HEK293T (cell line): ENCODE measurements around the gene TRH.
"Not testable (repeated sequence)": the region's sequence is repeated elsewhere in the genome, so short reads cannot be mapped to it uniquely, and the experiment has no call there.

Source experiments
- CTCF ChIA-PET: fragments of 350-600 bp; formaldehyde crosslinking; extraction: SDS; loops from one replicate; lab custom pipeline; 2021; ENCODE audit warnings: antibody characterized with exemption, inconsistent platforms; lab: Yijun Ruan, JAX
- POLR2A ChIA-PET: fragments of 350-600 bp; formaldehyde crosslinking; extraction: SDS; loops from one replicate; lab custom pipeline; 2020; ENCODE audit warnings: antibody characterized with exemption, inconsistent platforms; lab: Yijun Ruan, JAX
- DNase-seq: peaks from one replicate; pipeline ENCODE4 v3.0.0; 2012; ENCODE audit warnings: mixed read lengths; ENCODE audit errors: extremely low spot score
- ARNT ChIP-seq: fragments of 450-650 bp; IDR thresholded peaks from 2 replicates; pipeline ENCODE4 v1.6.1; 2017; ENCODE audit warnings: mild to moderate bottlenecking
- BHLHE40 ChIP-seq: fragments of 450-650 bp; IDR thresholded peaks from 2 replicates; pipeline ENCODE4 v1.6.1; 2016; ENCODE audit warnings: mild to moderate bottlenecking, moderate library complexity, borderline replicate concordance
- CTBP1 ChIP-seq: fragments of 450-650 bp; IDR thresholded peaks from 2 replicates; pipeline ENCODE4 v1.6.1; 2016; ENCODE audit warnings: borderline replicate concordance
- ELF4 ChIP-seq: fragments of 450-650 bp; IDR thresholded peaks from 2 replicates; pipeline ENCODE4 v1.6.1; 2017; ENCODE audit warnings: antibody characterized with exemption
- FOXA1 ChIP-seq: fragments of 450-650 bp; IDR thresholded peaks from 2 replicates; pipeline ENCODE4 v1.6.1; 2016; ENCODE audit warnings: mild to moderate bottlenecking
- FOXK2 ChIP-seq: fragments of 450-650 bp; IDR thresholded peaks from 2 replicates; pipeline ENCODE4 v1.6.1; 2016; ENCODE audit warnings: mild to moderate bottlenecking
- FOXM1 ChIP-seq: fragments of 450-650 bp; IDR thresholded peaks from 2 replicates; pipeline ENCODE4 v1.6.1; 2017; ENCODE audit warnings: mild to moderate bottlenecking, borderline replicate concordance
- HDGF ChIP-seq: fragments of 450-650 bp; IDR thresholded peaks from 2 replicates; pipeline ENCODE4 v1.6.1; 2017; ENCODE audit warnings: antibody characterized with exemption, borderline replicate concordance
- L3MBTL2 ChIP-seq: fragments of 450-650 bp; conservative IDR thresholded peaks from 2 replicates; pipeline ENCODE4 v1.6.1; 2016; ENCODE audit warnings: mild to moderate bottlenecking
- LEF1 ChIP-seq: fragments of 450-650 bp; IDR thresholded peaks from 2 replicates; pipeline ENCODE4 v1.6.1; 2017; ENCODE audit warnings: mild to moderate bottlenecking, borderline replicate concordance
- NFRKB ChIP-seq: fragments of 450-650 bp; IDR thresholded peaks from 2 replicates; pipeline ENCODE4 v1.6.1; 2016; ENCODE audit warnings: mild to moderate bottlenecking, moderate library complexity
- SP1 ChIP-seq: fragments of 450-650 bp; IDR thresholded peaks from 2 replicates; pipeline ENCODE4 v1.6.1; 2017
- SUZ12 ChIP-seq: fragments of 450-650 bp; IDR thresholded peaks from 2 replicates; pipeline ENCODE4 v1.6.1; 2016; ENCODE audit warnings: mild to moderate bottlenecking
- TARDBP ChIP-seq: fragments of 450-650 bp; IDR thresholded peaks from 2 replicates; pipeline ENCODE4 v1.6.1; 2016
- ZNF384 ChIP-seq: fragments of 450-650 bp; IDR thresholded peaks from 2 replicates; pipeline ENCODE4 v1.6.1; 2016
- TF ChIP-seq, protein P1 (sequence below): fragments of 450-650 bp; IDR thresholded peaks from 2 replicates; pipeline ENCODE4 v1.6.1; 2016

The TRH gene

DNA sequence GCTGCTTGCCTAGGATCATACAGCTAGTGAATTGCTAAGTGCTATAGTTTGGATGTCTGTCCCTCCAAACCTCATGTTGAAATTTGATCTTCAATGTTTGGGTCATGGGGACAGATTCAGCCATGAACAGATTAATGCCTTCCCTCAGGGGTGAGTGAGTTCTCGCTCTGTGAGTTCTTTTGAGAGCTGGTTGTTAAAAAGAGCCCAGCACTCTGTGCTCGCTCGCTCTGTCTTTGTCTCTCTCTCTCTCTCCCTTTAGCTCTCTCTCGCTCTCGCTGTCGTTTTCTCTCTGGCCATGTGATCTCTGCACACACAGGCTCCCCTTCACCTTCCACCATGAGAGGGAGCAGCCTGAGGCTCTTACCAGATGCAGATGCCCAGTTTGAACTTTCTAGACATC, 14.9 kb downstream of the TRH start:
- POLR2A ChIA-PET = no interaction called here
- CTCF ChIA-PET = interaction anchor here (0.7 kb wide), 1 partner anchor 95 kb away, joined by 3 read pairs; no protein-coding TSS in a partner anchor
- no peak for DNase-seq
- TF ChIP-seq NFRKB (no peak), SP1 (no peak), TARDBP (no peak)

DNA sequence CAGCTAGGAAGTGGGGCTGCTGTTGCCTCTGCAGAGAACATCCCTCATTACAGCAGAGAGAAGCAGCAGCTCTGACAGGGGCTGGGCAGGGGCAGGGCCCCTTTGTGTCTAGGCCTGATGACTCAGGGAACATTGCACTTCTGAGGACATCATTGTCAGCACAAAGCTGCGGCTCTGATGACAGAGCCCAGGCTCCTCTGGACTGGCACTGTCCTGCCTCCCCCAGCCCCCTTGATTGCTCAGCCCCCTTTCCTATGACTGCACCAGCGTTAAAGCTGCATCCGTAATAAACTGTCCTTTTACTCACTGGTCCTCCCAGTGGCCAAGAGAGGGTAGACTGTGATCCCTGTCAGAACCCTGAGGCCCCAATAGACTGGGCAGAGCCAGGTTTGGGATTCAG, 18.3 kb downstream of the TRH start:
- POLR2A ChIA-PET = no interaction called here

DNA sequence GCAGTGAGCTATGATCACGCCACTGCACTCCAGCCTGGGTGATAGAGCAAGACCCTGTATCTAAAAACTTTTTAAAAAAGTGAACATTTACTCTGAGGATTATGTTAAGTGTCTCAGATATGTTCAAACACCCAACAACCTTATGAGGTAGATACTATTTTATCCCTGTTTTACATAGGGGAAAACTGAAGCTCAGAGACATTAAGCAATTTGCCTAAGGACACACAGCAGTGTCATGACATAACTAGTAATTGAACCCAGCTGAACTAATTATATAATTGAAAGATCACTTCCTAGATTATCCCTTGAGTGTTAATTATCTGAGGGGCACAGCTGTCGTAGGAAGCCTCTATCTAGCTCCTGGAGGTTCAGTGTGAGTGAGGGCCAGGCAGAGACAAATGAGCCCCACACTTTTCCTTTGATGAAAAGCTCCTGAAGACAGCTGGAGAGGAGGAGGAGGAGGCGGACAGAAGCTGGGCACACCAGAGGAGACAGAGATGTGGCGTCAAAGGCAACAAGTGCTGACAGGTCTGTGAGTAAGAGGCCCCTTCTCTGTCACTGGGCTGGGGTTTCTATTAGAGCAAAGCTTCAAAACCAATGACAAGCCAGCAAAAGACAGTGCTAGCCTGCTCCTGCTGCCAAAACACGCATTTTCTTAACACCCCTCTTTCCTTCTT, 20.5 kb downstream of the TRH start:
- DNase-seq = no peak
- TF ChIP-seq TARDBP = no peak
- no peak for TF ChIP-seq CTBP1
- no peak for TF ChIP-seq FOXA1
- TF ChIP-seq FOXK2 = no peak
- no peak for TF ChIP-seq SP1
- no peak for TF ChIP-seq L3MBTL2
- TF ChIP-seq ZNF384 = no peak
- POLR2A ChIA-PET = no interaction called here
- CTCF ChIA-PET = interaction anchor here (1.4 kb wide), 1 partner anchor 53 kb away, joined by 4 read pairs; no protein-coding TSS in a partner anchor

More for the DNA sequence above, 18.3 kb downstream of the TRH start:
- TF ChIP-seq, protein P1, sequence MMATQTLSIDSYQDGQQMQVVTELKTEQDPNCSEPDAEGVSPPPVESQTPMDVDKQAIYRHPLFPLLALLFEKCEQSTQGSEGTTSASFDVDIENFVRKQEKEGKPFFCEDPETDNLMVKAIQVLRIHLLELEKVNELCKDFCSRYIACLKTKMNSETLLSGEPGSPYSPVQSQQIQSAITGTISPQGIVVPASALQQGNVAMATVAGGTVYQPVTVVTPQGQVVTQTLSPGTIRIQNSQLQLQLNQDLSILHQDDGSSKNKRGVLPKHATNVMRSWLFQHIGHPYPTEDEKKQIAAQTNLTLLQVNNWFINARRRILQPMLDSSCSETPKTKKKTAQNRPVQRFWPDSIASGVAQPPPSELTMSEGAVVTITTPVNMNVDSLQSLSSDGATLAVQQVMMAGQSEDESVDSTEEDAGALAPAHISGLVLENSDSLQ = no peak
- TF ChIP-seq ELF4 (no peak), FOXM1 (no peak), HDGF (no peak), ARNT (no peak), BHLHE40 (no peak), LEF1 (no peak), ZNF384 (no peak), SP1 (no peak), SUZ12 (no peak), FOXK2 (no peak), TARDBP (no peak), FOXA1 (no peak), L3MBTL2 (no peak), NFRKB (no peak), CTBP1 (no peak)
- DNase-seq = peak; percentile 53
- CTCF ChIA-PET = interaction anchor here (0.6 to 1.3 kb wide), 3 partner anchors 35 to 51 kb away, joined by 3 to 5 read pairs (median 4); no protein-coding TSS in a partner anchor

DNA sequence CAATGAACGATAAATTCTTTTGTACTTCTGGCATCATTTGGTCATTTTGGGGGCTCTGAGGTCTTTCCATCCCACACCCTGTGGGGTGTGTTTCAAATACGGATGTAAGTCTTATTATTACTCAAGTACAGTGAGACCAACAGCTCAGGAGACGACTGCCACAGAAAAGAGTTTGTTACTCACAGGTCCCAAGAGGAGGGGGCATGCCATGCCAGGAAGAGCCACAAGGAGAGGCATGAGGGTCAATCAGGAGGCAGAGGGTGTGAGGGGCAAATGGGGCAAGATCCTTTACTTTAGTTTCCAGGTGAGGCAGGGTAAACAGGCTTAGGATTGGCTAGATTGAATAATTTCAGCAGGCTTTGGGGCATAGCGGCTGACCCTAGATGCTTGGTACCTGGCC, 21.6 kb downstream of the TRH start:
- DNase-seq = no peak
- TF ChIP-seq L3MBTL2 = no peak
- TF ChIP-seq NFRKB = no peak
- CTCF ChIA-PET = interaction anchor here (1.4 kb wide), 1 partner anchor 54 kb away, joined by 4 read pairs; no protein-coding TSS in a partner anchor
- POLR2A ChIA-PET = no interaction called here

DNA sequence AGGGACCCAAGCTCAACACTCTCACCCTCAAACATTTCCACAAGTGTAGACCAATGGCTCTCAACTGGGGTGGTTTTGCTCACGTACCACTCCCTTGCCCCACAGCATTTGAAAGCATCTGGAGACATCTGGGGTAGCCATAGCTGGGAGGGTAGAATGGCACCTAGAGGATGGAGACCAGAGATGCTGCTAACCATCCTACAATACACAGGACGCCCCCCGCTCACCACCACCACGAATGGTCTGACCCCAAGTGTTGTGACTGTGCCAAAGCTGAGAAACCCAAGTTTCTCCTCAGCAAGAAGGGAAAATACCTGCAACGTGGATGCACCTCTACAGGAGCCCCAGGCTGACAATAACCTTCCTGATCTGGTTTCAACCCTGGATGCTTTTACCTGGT, 24.7 kb downstream of the TRH start:
- CTCF ChIA-PET = interaction anchor here (0.9 to 1.2 kb wide), 2 partner anchors 56 to 57 kb away, joined by 3 read pairs; no protein-coding TSS in a partner anchor
- DNase-seq, POLR2A ChIA-PET: not testable (repeated sequence)

DNA sequence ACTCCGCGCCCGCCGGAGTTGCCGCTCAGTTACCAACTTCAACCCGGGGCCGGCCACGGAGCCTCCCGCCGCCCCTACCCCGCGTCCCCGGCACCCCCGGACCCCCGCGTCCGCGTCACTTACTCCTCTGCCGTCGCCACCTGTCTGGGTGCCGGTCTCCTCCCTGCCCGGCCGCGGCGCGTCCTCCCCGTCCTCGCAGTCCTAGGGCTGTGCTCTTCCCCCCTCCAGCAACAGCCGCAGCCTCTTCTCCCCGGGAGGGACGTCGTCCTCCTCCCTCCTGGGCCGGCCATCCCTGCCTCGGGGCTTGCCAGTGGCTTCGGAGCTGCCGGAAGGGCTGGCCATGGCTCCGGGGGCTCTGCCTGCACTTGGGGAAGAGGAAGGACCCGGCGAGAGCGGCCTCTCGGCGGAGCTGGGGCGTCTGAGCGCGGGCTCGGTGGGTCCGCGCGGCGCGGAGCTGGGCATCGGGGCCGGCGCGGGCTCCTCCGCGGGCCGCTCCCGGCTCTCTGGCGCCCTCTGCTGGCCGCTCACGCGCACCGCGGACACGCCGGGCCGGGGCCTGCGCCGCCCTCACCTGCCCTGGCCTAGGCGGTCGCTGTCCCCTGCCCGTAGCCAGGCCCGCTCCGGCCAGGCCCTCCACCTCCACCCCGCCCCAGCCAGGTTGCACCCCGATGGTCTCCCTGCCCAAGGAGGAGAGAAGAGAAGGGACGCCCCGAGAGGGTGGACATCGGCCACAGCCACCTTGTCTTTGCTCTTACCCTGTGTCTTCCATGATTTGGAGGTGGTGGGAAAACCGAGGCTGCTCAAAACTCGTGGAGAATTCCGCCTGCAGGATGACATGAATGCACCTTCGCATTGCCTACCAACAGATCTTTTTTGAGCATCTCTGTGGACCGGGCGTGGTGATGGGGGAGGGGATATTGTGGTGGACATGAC, 28.4 kb downstream of the TRH start:
- peak; percentile 73 for DNase-seq
- CTCF ChIA-PET = interaction anchor here (0.6 to 1.1 kb wide), 3 partner anchors 17 to 61 kb away, joined by 3 to 6 read pairs (median 4); no protein-coding TSS in a partner anchor
- POLR2A ChIA-PET = not testable (repeated sequence)

DNA sequence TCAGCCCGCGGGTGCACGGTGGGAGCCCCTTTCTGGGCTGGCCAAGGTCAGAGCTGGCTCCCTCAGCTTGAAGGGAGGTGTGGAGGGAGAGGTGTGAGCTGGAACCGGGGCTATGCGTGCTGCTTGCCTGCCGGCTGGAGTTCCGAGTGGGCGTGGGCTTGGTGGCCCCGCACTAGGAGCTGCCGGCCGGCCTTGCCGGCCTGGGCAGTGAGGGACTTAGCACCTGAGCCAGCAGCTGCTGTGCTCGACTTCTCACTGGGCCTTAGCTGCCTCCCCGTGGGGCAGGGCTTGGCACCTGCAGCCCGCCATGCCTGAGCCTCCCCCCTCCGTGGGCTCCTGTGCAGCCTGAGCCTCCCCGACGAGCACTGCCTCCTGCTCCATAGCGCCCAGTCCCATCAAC, 36.0 kb downstream of the TRH start:
- DNase-seq = no peak
- ChIA-PET CTCF (no interaction called here), POLR2A (no interaction called here)
- TF ChIP-seq SUZ12 = no peak
- TF ChIP-seq ZNF384 = no peak
- no peak for TF ChIP-seq ELF4
- no peak for TF ChIP-seq HDGF
- TF ChIP-seq TARDBP = no peak
- TF ChIP-seq FOXM1 = no peak
- no peak for TF ChIP-seq L3MBTL2
- no peak for TF ChIP-seq NFRKB
- no peak for TF ChIP-seq LEF1
- no peak for TF ChIP-seq SP1
- TF ChIP-seq FOXA1 = no peak

DNA sequence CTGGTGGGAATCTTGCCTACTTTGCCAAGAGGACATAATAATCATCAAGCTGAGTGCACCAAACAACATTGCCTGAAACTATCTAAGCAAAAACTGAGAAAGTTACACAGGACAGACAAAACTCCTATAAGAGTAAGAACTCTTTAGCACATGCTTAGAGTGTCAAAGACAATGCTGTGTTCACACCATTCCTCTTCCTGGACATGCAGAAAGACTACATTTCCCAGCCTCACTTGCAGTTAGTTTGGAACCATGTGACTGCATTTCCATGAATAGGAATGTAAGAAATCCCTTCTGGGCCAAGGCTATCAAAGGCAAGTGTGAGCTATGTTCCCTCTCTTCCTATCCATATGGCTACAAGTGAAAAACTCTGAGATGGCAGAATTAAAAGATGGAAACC, 37.6 kb downstream of the TRH start:
- DNase-seq, POLR2A ChIA-PET, CTCF ChIA-PET: not testable (repeated sequence)
- TF ChIP-seq L3MBTL2 = peak; percentile 46

DNA sequence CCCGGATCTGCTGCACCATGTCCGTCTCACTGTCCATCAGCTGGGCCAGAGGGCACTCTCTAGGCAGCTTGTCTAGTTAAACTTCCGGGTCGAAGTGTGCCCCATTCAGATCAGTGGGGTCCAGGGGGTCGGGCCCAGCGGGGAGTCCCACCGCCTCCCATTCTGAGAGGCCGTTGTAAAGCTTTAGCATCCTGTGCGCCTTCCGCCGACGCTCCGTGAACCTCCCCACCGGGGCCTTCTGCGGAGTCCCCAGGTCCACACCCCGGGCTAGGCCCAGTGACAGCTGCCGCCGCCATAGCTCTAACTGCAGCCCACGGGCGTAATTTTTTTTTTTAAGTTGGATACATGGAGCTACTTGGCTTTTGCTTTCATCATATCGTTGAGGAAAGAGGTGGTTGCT, 38.7 kb downstream of the TRH start:
- DNase-seq, CTCF ChIA-PET: not testable (repeated sequence)

More for the DNA sequence above, 38.7 kb downstream of the TRH start:
- POLR2A ChIA-PET = not testable (repeated sequence)
